HepG2 (cell line): ENCODE data around the gene CACNA1G. TPM values are rescaled to one million over a fixed set of nuclear protein-coding genes. Genes with fewer than 3 reads are reported as not detected.
A peak's percentile ranks its signal among the peaks of the same experiment; 100 is the strongest.

Experiments used
- ELF1 ChIP-seq: sonication (generic); formaldehyde crosslinking; IDR thresholded peaks from 2 replicates; pipeline ENCODE4 v1.4.0; 2020; ENCODE audit warnings: missing genetic modification reagents
- HNF4A ChIP-seq: sonication (generic); formaldehyde crosslinking; IDR thresholded peaks from 2 replicates; pipeline ENCODE4 v1.4.0; 2020; ENCODE audit warnings: missing genetic modification reagents
- KMT2A ChIP-seq: sonication (generic); formaldehyde crosslinking; IDR thresholded peaks from 2 replicates; pipeline ENCODE4 v1.4.0; 2020; ENCODE audit warnings: missing genetic modification reagents
- POLR2A ChIP-seq, 2 experiments: IDR thresholded peaks; 2 replicates each; pipeline ENCODE4 v1.6.1; 2011; ENCODE audit warnings: low read depth in 2 of 2, low read length in 2 of 2, mild to moderate bottlenecking in 1 of 2, moderate library complexity in 1 of 2; ENCODE audit not compliant: insufficient read depth in 1 of 2
- SMAD3 ChIP-seq: sonication (generic); formaldehyde crosslinking; IDR thresholded peaks from 2 replicates; pipeline ENCODE4 v1.4.0; 2020; ENCODE audit warnings: missing genetic modification reagents
- SOX6 ChIP-seq, 2 experiments: fragments of 450-650 bp in 1 of 2; sonication (generic) in 1 of 2; formaldehyde crosslinking in 1 of 2; IDR thresholded peaks; 2 replicates each; pipeline versions ENCODE4 v1.4.0 to v1.6.1; 2017 to 2020; ENCODE audit warnings: antibody characterized with exemption in 1 of 2, mild to moderate bottlenecking in 1 of 2, missing genetic modification reagents in 1 of 2
- SP5 ChIP-seq: IDR thresholded peaks from 2 replicates; pipeline ENCODE4 v1.6.1; 2016; ENCODE audit warnings: low read depth, borderline replicate concordance
- TP53 ChIP-seq: sonication (generic); formaldehyde crosslinking; conservative IDR thresholded peaks from 2 replicates; pipeline ENCODE4 v1.4.0; 2020; ENCODE audit warnings: missing genetic modification reagents
- ZEB1 ChIP-seq: IDR thresholded peaks from 2 replicates; pipeline ENCODE4 v1.6.1; 2012; ENCODE audit warnings: mild to moderate bottlenecking, low read depth, inconsistent platforms; ENCODE audit not compliant: insufficient replicate concordance
- ZHX2 ChIP-seq, 2 experiments: sonication (generic) in 1 of 2; formaldehyde crosslinking in 1 of 2; IDR thresholded peaks; 2 replicates each; pipeline versions ENCODE4 v1.6.1 to v1.9.0; 2014 to 2022; ENCODE audit warnings: antibody characterized with exemption in 1 of 2, borderline replicate concordance in 1 of 2, inconsistent platforms in 1 of 2, low read depth in 1 of 2, missing genetic modification reagents in 1 of 2
- ZNF337 ChIP-seq: sonication (generic); formaldehyde crosslinking; IDR thresholded peaks from 2 replicates; pipeline ENCODE4 v1.5.1; 2020; ENCODE audit warnings: missing genetic modification reagents, low read depth, mild to moderate bottlenecking, borderline replicate concordance
- ZNF747 ChIP-seq: sonication (generic); formaldehyde crosslinking; IDR thresholded peaks from 2 replicates; pipeline ENCODE4 v1.8.1; 2023; ENCODE audit warnings: missing genetic modification reagents, mild to moderate bottlenecking, borderline replicate concordance
- polyA plus RNA-seq, 8 experiments: library from polyadenylated mRNA; depleted of rRNA in 3 of 8; stranded (reverse) in 7 of 8; unstranded in 1 of 8; fragments of >200 nt; fragmentation: Illumina TruSeq in 4 of 8; extraction: Trizol in 4 of 8; gene quantifications; 2 replicates each; pipeline versions ENCODE4 v1.2.1 to v1.2.3, GENCODE V29; 2011 to 2016; ENCODE audit warnings: low read depth in 4 of 8, missing spikeins in 1 of 8, mixed read lengths in 1 of 8; ENCODE audit not compliant: insufficient read depth in 1 of 8
- total RNA-seq, 5 experiments: library from RNA; depleted of rRNA; stranded (reverse); fragments of >200 nt; fragmentation: Illumina TruSeq; extraction: Trizol; gene quantifications; 2 replicates each; pipeline ENCODE4 v1.2.3, GENCODE V29; 2016; ENCODE audit warnings: low read depth in 1 of 5
- TF ChIP-seq, protein P1 (sequence below): sonication (generic); formaldehyde crosslinking; conservative IDR thresholded peaks from 2 replicates; pipeline ENCODE4 v1.4.0; 2020; ENCODE audit warnings: missing genetic modification reagents
- TF ChIP-seq, protein P2 (sequence below): sonication (generic); formaldehyde crosslinking; IDR thresholded peaks from 2 replicates; pipeline ENCODE4 v1.5.0; 2020; ENCODE audit warnings: mild to moderate bottlenecking, missing genetic modification reagents, borderline replicate concordance

CACNA1G gene
- total and polyA plus RNA-seq, 2 of the 13 experiments (the other 11 are each of a cell fraction or from before 2014, with no cell fraction given), result 0.02 TPM; not detected in 1

DNA sequence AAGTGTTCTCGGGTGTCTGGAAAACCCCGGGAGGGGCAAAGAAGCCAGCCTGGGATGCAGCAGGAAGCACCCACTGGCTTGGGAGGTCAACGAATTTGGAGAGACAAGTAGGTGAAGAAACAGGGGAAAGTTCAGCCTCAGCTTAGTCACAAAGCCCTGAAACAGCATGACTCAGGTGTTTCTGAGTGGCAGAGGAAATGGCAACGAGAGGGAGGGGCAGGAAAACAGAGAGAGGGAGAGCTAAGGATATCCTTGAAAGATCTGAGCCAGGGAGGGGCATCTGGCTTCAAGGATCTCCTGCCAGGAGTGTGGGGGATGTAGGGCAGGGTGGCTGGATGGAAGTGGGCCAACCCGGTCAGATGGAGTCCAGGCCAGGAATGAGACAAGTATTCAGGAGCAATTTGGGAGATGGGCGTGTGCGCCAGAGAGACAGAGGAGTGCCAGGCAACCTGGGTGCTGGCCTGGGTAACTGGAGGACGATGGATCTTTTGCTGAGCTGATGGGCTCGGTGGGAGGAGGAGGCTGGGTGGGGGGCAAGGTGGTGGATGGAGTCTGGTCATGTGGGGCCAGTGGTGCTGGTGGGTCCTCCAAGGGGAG, 101.4 kb downstream of the CACNA1G start (continued):
- TF ChIP-seq, protein P1, sequence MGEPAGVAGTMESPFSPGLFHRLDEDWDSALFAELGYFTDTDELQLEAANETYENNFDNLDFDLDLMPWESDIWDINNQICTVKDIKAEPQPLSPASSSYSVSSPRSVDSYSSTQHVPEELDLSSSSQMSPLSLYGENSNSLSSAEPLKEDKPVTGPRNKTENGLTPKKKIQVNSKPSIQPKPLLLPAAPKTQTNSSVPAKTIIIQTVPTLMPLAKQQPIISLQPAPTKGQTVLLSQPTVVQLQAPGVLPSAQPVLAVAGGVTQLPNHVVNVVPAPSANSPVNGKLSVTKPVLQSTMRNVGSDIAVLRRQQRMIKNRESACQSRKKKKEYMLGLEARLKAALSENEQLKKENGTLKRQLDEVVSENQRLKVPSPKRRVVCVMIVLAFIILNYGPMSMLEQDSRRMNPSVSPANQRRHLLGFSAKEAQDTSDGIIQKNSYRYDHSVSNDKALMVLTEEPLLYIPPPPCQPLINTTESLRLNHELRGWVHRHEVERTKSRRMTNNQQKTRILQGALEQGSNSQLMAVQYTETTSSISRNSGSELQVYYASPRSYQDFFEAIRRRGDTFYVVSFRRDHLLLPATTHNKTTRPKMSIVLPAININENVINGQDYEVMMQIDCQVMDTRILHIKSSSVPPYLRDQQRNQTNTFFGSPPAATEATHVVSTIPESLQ (CRISPR knock-in tag), result 0 out of 2 replicates have a peak, but pooled peaks have one; percentile 43
- TF ChIP-seq KMT2A (CRISPR knock-in tag), result 0 out of 2 replicates have a peak, but pooled peaks have one; percentile 35
- peak in 1 of 2 experiments; percentile 48; a peak in 1 of 4 replicates for TF ChIP-seq POLR2A (IDR thresholded peaks at IDR 0.05; ENCODE audit: insufficient read depth in 1 of 2, low read depth in 2 of 2, low read length in 2 of 2)
- TF ChIP-seq ZEB1, result peak; percentile 52
- peak; percentile 82 for TF ChIP-seq SP5 (CRISPR knock-in tag)
- TF ChIP-seq ZNF747 (CRISPR knock-in tag), result 0 out of 2 replicates have a peak, but pooled peaks have one; percentile 9
- TF ChIP-seq ZNF337, result no peak
- TF ChIP-seq SOX6 (IDR thresholded peaks at IDR 0.05), result no peak
- peak; percentile 66 for TF ChIP-seq SOX6 (CRISPR knock-in tag; IDR thresholded peaks at IDR 0.05)
- peak; percentile 45; the same call in 1 of the 2 replicates for TF ChIP-seq SMAD3
- TF ChIP-seq ELF1 (CRISPR knock-in tag), result peak; percentile 28; the same call in 1 of the 2 replicates
- 0 out of 2 replicates have a peak, but pooled peaks have one; percentile 37 for TF ChIP-seq ZHX2 (IDR thresholded peaks at IDR 0.05; ENCODE audit: low read depth)
- TF ChIP-seq ZHX2 (CRISPR knock-in tag; IDR thresholded peaks at IDR 0.05; ENCODE audit: borderline replicate concordance), result no peak
- TF ChIP-seq, protein P2, sequence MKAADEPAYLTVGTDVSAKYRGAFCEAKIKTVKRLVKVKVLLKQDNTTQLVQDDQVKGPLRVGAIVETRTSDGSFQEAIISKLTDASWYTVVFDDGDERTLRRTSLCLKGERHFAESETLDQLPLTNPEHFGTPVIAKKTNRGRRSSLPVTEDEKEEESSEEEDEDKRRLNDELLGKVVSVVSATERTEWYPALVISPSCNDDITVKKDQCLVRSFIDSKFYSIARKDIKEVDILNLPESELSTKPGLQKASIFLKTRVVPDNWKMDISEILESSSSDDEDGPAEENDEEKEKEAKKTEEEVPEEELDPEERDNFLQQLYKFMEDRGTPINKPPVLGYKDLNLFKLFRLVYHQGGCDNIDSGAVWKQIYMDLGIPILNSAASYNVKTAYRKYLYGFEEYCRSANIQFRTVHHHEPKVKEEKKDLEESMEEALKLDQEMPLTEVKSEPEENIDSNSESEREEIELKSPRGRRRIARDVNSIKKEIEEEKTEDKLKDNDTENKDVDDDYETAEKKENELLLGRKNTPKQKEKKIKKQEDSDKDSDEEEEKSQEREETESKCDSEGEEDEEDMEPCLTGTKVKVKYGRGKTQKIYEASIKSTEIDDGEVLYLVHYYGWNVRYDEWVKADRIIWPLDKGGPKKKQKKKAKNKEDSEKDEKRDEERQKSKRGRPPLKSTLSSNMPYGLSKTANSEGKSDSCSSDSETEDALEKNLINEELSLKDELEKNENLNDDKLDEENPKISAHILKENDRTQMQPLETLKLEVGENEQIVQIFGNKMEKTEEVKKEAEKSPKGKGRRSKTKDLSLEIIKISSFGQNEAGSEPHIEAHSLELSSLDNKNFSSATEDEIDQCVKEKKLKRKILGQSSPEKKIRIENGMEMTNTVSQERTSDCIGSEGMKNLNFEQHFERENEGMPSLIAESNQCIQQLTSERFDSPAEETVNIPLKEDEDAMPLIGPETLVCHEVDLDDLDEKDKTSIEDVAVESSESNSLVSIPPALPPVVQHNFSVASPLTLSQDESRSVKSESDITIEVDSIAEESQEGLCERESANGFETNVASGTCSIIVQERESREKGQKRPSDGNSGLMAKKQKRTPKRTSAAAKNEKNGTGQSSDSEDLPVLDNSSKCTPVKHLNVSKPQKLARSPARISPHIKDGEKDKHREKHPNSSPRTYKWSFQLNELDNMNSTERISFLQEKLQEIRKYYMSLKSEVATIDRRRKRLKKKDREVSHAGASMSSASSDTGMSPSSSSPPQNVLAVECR (CRISPR knock-in tag), result peak; percentile 66; the same call in 1 of the 2 replicates
- TF ChIP-seq TP53 (CRISPR knock-in tag), result no peak
- peak; percentile 76 for TF ChIP-seq HNF4A (CRISPR knock-in tag)
